H9 (cell line): ENCODE measurements around the gene SLC9A1. TPM values are rescaled to one million over a fixed set of nuclear protein-coding genes. Genes with fewer than 3 reads are reported as not detected.

Experiments used
- DNase-seq: peaks from one replicate; pipeline ENCODE4 v3.0.0-alpha.2; 2017
- H2AFZ ChIP-seq: one replicate; pipeline ENCODE4 v1.6.1; 2013; ENCODE audit warnings: mild to moderate bottlenecking, low read length, control low read depth, moderate library complexity
- H2AK5ac ChIP-seq: 2 replicates; pipeline ENCODE4 v1.6.1; 2013; ENCODE audit warnings: low read length, control low read depth, mixed read lengths; ENCODE audit not compliant: insufficient read length
- H2BK120ac ChIP-seq: one replicate; pipeline ENCODE4 v1.6.1; 2013; ENCODE audit warnings: low read depth, mild to moderate bottlenecking, low read length, control low read depth, inconsistent platforms; ENCODE audit not compliant: poor library complexity, severe bottlenecking
- H2BK12ac ChIP-seq: 2 replicates; pipeline ENCODE4 v1.6.1; 2013; ENCODE audit warnings: low read length, control low read depth, mixed read lengths, low read depth; ENCODE audit not compliant: insufficient read length
- H2BK15ac ChIP-seq: 2 replicates; pipeline ENCODE4 v1.6.1; 2013; ENCODE audit warnings: low read depth, low read length, control low read depth
- H2BK20ac ChIP-seq: one replicate; pipeline ENCODE4 v1.6.1; 2013; ENCODE audit warnings: low read depth, mild to moderate bottlenecking, low read length, control low read depth, inconsistent platforms; ENCODE audit not compliant: poor library complexity, severe bottlenecking
- H2BK5ac ChIP-seq: 2 replicates; pipeline ENCODE4 v1.6.1; 2013; ENCODE audit warnings: low read length, control low read depth, mixed read lengths; ENCODE audit not compliant: insufficient read length
- H3K14ac ChIP-seq: 2 replicates; pipeline ENCODE4 v1.6.1; 2013; ENCODE audit warnings: low read length, control low read depth; ENCODE audit not compliant: insufficient read depth
- H3K18ac ChIP-seq: 2 replicates; pipeline ENCODE4 v1.6.1; 2013; ENCODE audit warnings: low read depth, mild to moderate bottlenecking, mixed read lengths, low read length, control low read depth; ENCODE audit not compliant: insufficient read length
- H3K23ac ChIP-seq: 2 replicates; pipeline ENCODE4 v1.6.1; 2013; ENCODE audit warnings: low read length, control low read depth, mixed read lengths, low read depth; ENCODE audit not compliant: insufficient read length
- H3K23me2 ChIP-seq: 2 replicates; pipeline ENCODE4 v1.6.1; 2013; ENCODE audit warnings: low read depth, mild to moderate bottlenecking, mixed read lengths, low read length, control low read depth; ENCODE audit not compliant: insufficient read length, poor library complexity, severe bottlenecking
- H3K27ac ChIP-seq: 2 replicates; pipeline ENCODE4 v1.5.1; 2013; ENCODE audit warnings: low read length, control low read depth, mixed read lengths, low read depth; ENCODE audit not compliant: insufficient read length
- H3K27me3 ChIP-seq: 2 replicates; pipeline ENCODE4 v1.6.1; 2013; ENCODE audit warnings: low read length, control low read depth, inconsistent platforms; ENCODE audit not compliant: insufficient read depth
- H3K4ac ChIP-seq: 2 replicates; pipeline ENCODE4 v1.6.1; 2013; ENCODE audit warnings: low read depth, mild to moderate bottlenecking, control low read depth, inconsistent platforms, low read length, moderate library complexity
- H3K4me1 ChIP-seq: 2 replicates; pipeline ENCODE4 v1.6.1; 2013; ENCODE audit warnings: low read length, control low read depth, inconsistent platforms; ENCODE audit not compliant: insufficient read depth
- H3K4me2 ChIP-seq: 2 replicates; pipeline ENCODE4 v1.6.1; 2013; ENCODE audit warnings: low read length, control low read depth, mixed read lengths; ENCODE audit not compliant: insufficient read length, insufficient read depth
- H3K56ac ChIP-seq: 2 replicates; pipeline ENCODE4 v1.6.1; 2013; ENCODE audit warnings: low read depth, mild to moderate bottlenecking, mixed read lengths, low read length, control low read depth; ENCODE audit not compliant: insufficient read length
- H3K79me1 ChIP-seq: 2 replicates; pipeline ENCODE4 v1.6.1; 2013; ENCODE audit warnings: low read depth, mild to moderate bottlenecking, moderate library complexity, low read length, control low read depth, inconsistent platforms; ENCODE audit not compliant: insufficient read depth, poor library complexity, severe bottlenecking
- H3K79me2 ChIP-seq: 2 replicates; pipeline ENCODE4 v1.6.1; 2013; ENCODE audit warnings: low read length, control low read depth, inconsistent platforms; ENCODE audit not compliant: insufficient read depth
- H3K9ac ChIP-seq: 2 replicates; pipeline ENCODE4 v1.6.1; 2013; ENCODE audit warnings: low read length, control low read depth, mixed read lengths; ENCODE audit not compliant: insufficient read length; ENCODE audit errors: extremely low read depth
- H3K9me3 ChIP-seq: one replicate; pipeline ENCODE4 v1.6.1; 2013; ENCODE audit warnings: low read depth, low read length, inconsistent platforms; ENCODE audit not compliant: control insufficient read depth
- H3T11ph ChIP-seq: one replicate; pipeline ENCODE4 v1.6.1; 2013; ENCODE audit warnings: mild to moderate bottlenecking, low read length, control low read depth, inconsistent platforms
- H4K20me1 ChIP-seq: one replicate; pipeline ENCODE4 v1.6.1; 2013; ENCODE audit not compliant: control insufficient read depth, insufficient read length, insufficient read depth
- H4K5ac ChIP-seq: 2 replicates; pipeline ENCODE4 v1.6.1; 2013; ENCODE audit warnings: low read depth, mild to moderate bottlenecking, mixed read lengths, low read length, control low read depth; ENCODE audit not compliant: insufficient read length
- H4K8ac ChIP-seq: replicated peaks from 2 replicates; pipeline ENCODE4 v1.6.1; 2013; ENCODE audit warnings: low read length, control low read depth, mixed read lengths, low read depth; ENCODE audit not compliant: insufficient read length
- H4K91ac ChIP-seq: 2 replicates; pipeline ENCODE4 v1.6.1; 2013; ENCODE audit warnings: low read depth, mild to moderate bottlenecking, moderate library complexity, mixed read lengths, low read length, control low read depth; ENCODE audit not compliant: insufficient read length
- H3K27ac Mint-ChIP-seq, 3 experiments: 2 replicates in 2 of 3; 3 replicates in 1 of 3; pipeline ENCODE4 v1.8.0; 2020 to 2021; ENCODE audit warnings: mixed read lengths in 3 of 3, mild to moderate bottlenecking in 1 of 3, moderate library complexity in 1 of 3
- H3K27me3 Mint-ChIP-seq: 2 replicates; pipeline ENCODE4 v1.8.0; 2021; ENCODE audit warnings: low read depth, mild to moderate bottlenecking, moderate library complexity, mixed read lengths
- H3K36me3 Mint-ChIP-seq, 3 experiments: 2 replicates in 2 of 3; 3 replicates in 1 of 3; pipeline ENCODE4 v1.8.0; 2020 to 2021; ENCODE audit warnings: low read depth in 3 of 3, mixed read lengths in 3 of 3; ENCODE audit not compliant: insufficient read depth in 1 of 3
- H3K4me1 Mint-ChIP-seq, 2 experiments: 2 replicates each; pipeline ENCODE4 v1.8.0; 2020; ENCODE audit warnings: mixed read lengths in 2 of 2
- H3K4me3 Mint-ChIP-seq, 2 experiments: 2 replicates in 1 of 2; 3 replicates in 1 of 2; pipeline ENCODE4 v1.8.0; 2020 to 2021; ENCODE audit warnings: mild to moderate bottlenecking in 2 of 2, mixed read lengths in 2 of 2, moderate library complexity in 1 of 2
- H3K9me3 Mint-ChIP-seq, 2 experiments: 2 replicates in 1 of 2; 3 replicates in 1 of 2; pipeline ENCODE4 v1.8.0; 2020; ENCODE audit warnings: mild to moderate bottlenecking in 2 of 2, mixed read lengths in 2 of 2, moderate library complexity in 1 of 2
- CTCF ChIP-seq: fragments of 200-600 bp; sonication (generic); conservative IDR thresholded peaks from 3 replicates; pipeline ENCODE4 v1.8.0; 2021; ENCODE audit warnings: antibody characterized with exemption, mild to moderate bottlenecking
- WGBS: extraction: QIAGEN DNeasy Blood & Tissue Kit; methylation state at CpG from one replicate; pipeline ENCODE4 v1.1.7; 2013; ENCODE audit warnings: missing lambda C conversion rate, low lambda C conversion rate, mixed read lengths; ENCODE audit not compliant: insufficient read length; ENCODE audit errors: extremely low coverage; 5-methylcytosine and 5-hydroxymethylcytosine counted together
- total RNA-seq: library from RNA; stranded (reverse); gene quantifications from 2 replicates; pipeline ENCODE4 v1.2.1, GENCODE V29; 2021

Gene SLC9A1
- total RNA-seq, 1 experiment from 2014 or later: 20.8 TPM

- no peak overlapping the region for H2AFZ ChIP-seq
- no peak overlapping the region for H3T11ph ChIP-seq
- H3K56ac ChIP-seq: no peak overlapping the region
- no peak overlapping the region for H3K27ac ChIP-seq
- no peaks in the 10 kb centered on the region for H3K4me1 ChIP-seq
- no peak overlapping the region for H2BK12ac ChIP-seq
- no peaks in the 10 kb centered on the region for H3K27me3 ChIP-seq
- H3K79me1 ChIP-seq: peaks cover 4% of the 10 kb centered on the region
- no peak for TF ChIP-seq CTCF
- H2AK5ac ChIP-seq: no peak overlapping the region
- H4K91ac ChIP-seq: no peak overlapping the region
- DNase-seq: no peak
- H2BK15ac ChIP-seq: no peak overlapping the region
- peaks cover 11% of the 10 kb centered on the region for H3K23me2 ChIP-seq
- no peak overlapping the region for H3K9ac ChIP-seq
- no peak overlapping the region for H2BK5ac ChIP-seq
- H3K36me3 Mint-ChIP-seq: peaks cover 0 to 4% (median 2%) of the 10 kb centered on the region in 3 experiments; a peak in 1 of 7 replicates
- no CpG with 5 or more reads among the region's 4 CpGs for WGBS
- H4K5ac ChIP-seq: no peak overlapping the region
- H4K8ac ChIP-seq: no peak overlapping the region
- H3K18ac ChIP-seq: no peak overlapping the region
- H3K4me1 Mint-ChIP-seq: peaks cover 28 to 38% of the 10 kb centered on the region in 2 experiments
- no peaks in the 10 kb centered on the region for H4K20me1 ChIP-seq
- H2BK120ac ChIP-seq: no peak overlapping the region
- H3K27me3 Mint-ChIP-seq: no peaks in the 10 kb centered on the region; the same call in 1 of the 2 replicates
- no peak overlapping the region for H2BK20ac ChIP-seq
- H3K9me3 Mint-ChIP-seq: no peaks in the 10 kb centered on the region
- H3K79me2 ChIP-seq: no peaks in the 10 kb centered on the region
- H3K4me3 Mint-ChIP-seq: peak overlapping the region; percentile 76 to 95
- H3K4ac ChIP-seq: no peak overlapping the region
- no peak overlapping the region for H3K27ac Mint-ChIP-seq
- peak overlapping the region; percentile 12 for H3K4me2 ChIP-seq
- H3K9me3 ChIP-seq: no peaks in the 10 kb centered on the region
- H3K23ac ChIP-seq: no peak overlapping the region
- no peak overlapping the region for H3K14ac ChIP-seq
Observed at GRCh38 chr1:27153549-27153886, 1.4 kb downstream of the SLC9A1 start.
